RPMI8226 (cell line): ENCODE results near the gene GALK2.

Experiments used
- DNase-seq: peaks from one replicate; pipeline ENCODE4 v3.0.0-alpha.2; 2015

Gene GALK2

GRCh38 chr15:49169880-49170597 is at the start of gene GALK2:
GALK2 (plus strand) TSS chr15:49170247; CDS start chr15:49170323, 76 bp downstream.
- DNase-seq, result peak; percentile 98

- DNase-seq, result no peak
Observed at GRCh38 chr15:49120832-49121231, 49.2 kb upstream of the GALK2 start.

- DNase-seq, result no peak
Observed at GRCh38 chr15:49121901-49122300, 48.1 kb upstream of the GALK2 start.

- no peak for DNase-seq
Observed at GRCh38 chr15:49122541-49123062, 47.4 kb upstream of the GALK2 start.

- DNase-seq, result no peak
Observed at GRCh38 chr15:49124371-49124770, 45.7 kb upstream of the GALK2 start.

- DNase-seq, result no peak
Observed at GRCh38 chr15:49131403-49131802, 38.6 kb upstream of the GALK2 start.

- DNase-seq, result no peak
Observed at GRCh38 chr15:49134683-49135341, 35.2 kb upstream of the GALK2 start.

GRCh38 chr15:49135342-49135857 is 34.6 kb upstream of the GALK2 start:
- DNase-seq, result no peak

GRCh38 chr15:49135911-49136310 is 34.1 kb upstream of the GALK2 start:
- no peak for DNase-seq

GRCh38 chr15:49137861-49138260 is 32.2 kb upstream of the GALK2 start:
- no peak for DNase-seq

- DNase-seq, result peak; percentile 57
Observed at GRCh38 chr15:49145651-49146609, 24.1 kb upstream of the GALK2 start.

- DNase-seq, result no peak
Observed at GRCh38 chr15:49148298-49148697, 21.7 kb upstream of the GALK2 start.

GRCh38 chr15:49148727-49149126 is 21.3 kb upstream of the GALK2 start:
- DNase-seq, result no peak

GRCh38 chr15:49151831-49152230 is 18.2 kb upstream of the GALK2 start:
- DNase-seq, result no peak

GRCh38 chr15:49152552-49153312 is 17.3 kb upstream of the GALK2 start:
- DNase-seq, result no peak

- no peak for DNase-seq
Observed at GRCh38 chr15:49154359-49154758, 15.7 kb upstream of the GALK2 start.

- peak; percentile 38 for DNase-seq
Observed at GRCh38 chr15:49154799-49155109, 15.3 kb upstream of the GALK2 start.

- DNase-seq, result peak; percentile 99
Observed at GRCh38 chr15:49155110-49155833, 14.8 kb upstream of the GALK2 start, which contains the start of gene COPS2. COPS2 (minus strand) TSS chr15:49155599; CDS start chr15:49155578, 21 bp downstream.

- peak; percentile 26 for DNase-seq
Observed at GRCh38 chr15:49155834-49156627, 14.0 kb upstream of the GALK2 start.

- DNase-seq, result no peak
Observed at GRCh38 chr15:49163678-49164077, 6.4 kb upstream of the GALK2 start.

GRCh38 chr15:49164865-49165264 is 5.2 kb upstream of the GALK2 start:
- no peak for DNase-seq
